Cortex of kidney (tissue), 1 donor: Measurements from ENCODE around the gene MKLN1.
"Not testable (repeated sequence)": the region's sequence is repeated elsewhere in the genome, so short reads cannot be mapped to it uniquely, and the experiment has no call there.

Source experiments
- DNase-seq: peaks from one replicate; lab custom pipeline; 2025; lab: John Stamatoyannopoulos, UW

Gene MKLN1

GRCh38 chr7:131312838-131313237 lies 14.8 kb upstream of the MKLN1 start:
- no peak for DNase-seq

GRCh38 chr7:131320603-131321002 lies 7.1 kb upstream of the MKLN1 start:
- DNase-seq, result no peak

GRCh38 chr7:131321656-131322055 lies 6.0 kb upstream of the MKLN1 start:
- DNase-seq, result no peak

- no peak for DNase-seq
Observed at GRCh38 chr7:131322061-131322460, 5.6 kb upstream of the MKLN1 start.

GRCh38 chr7:131322861-131323260 lies 4.8 kb upstream of the MKLN1 start:
- no peak for DNase-seq

- DNase-seq, result no peak
Observed at GRCh38 chr7:131325179-131325840, 2.4 kb upstream of the MKLN1 start.

GRCh38 chr7:131326576-131326975 lies 1.1 kb upstream of the MKLN1 start:
- DNase-seq, result no peak

- DNase-seq, result no peak
Observed at GRCh38 chr7:131327049-131327625, 539 bp upstream of the MKLN1 start.

GRCh38 chr7:131328377-131329175 lies 900 bp downstream of the MKLN1 start:
- no peak for DNase-seq

GRCh38 chr7:131329176-131329570 lies 1.5 kb downstream of the MKLN1 start:
- no peak for DNase-seq

- DNase-seq, result no peak
Observed at GRCh38 chr7:131330299-131330698, 2.6 kb downstream of the MKLN1 start.

- DNase-seq, result no peak
Observed at GRCh38 chr7:131331806-131332205, 4.1 kb downstream of the MKLN1 start.

GRCh38 chr7:131332729-131333128 lies 5.1 kb downstream of the MKLN1 start:
- not testable (repeated sequence) for DNase-seq

- no peak for DNase-seq
Observed at GRCh38 chr7:131335639-131336381, 8.1 kb downstream of the MKLN1 start.

GRCh38 chr7:131336956-131337355 lies 9.3 kb downstream of the MKLN1 start:
- DNase-seq, result no peak

GRCh38 chr7:131338173-131338572 lies 10.5 kb downstream of the MKLN1 start:
- no peak for DNase-seq

GRCh38 chr7:131338691-131339390 lies 11.2 kb downstream of the MKLN1 start:
- DNase-seq, result no peak

- DNase-seq, result no peak
Observed at GRCh38 chr7:131341690-131342089, 14.0 kb downstream of the MKLN1 start.

- DNase-seq, result no peak
Observed at GRCh38 chr7:131342864-131343442, 15.3 kb downstream of the MKLN1 start.

- no peak for DNase-seq
Observed at GRCh38 chr7:131346885-131347592, 19.4 kb downstream of the MKLN1 start.

GRCh38 chr7:131352032-131352431 lies 24.4 kb downstream of the MKLN1 start:
- no peak for DNase-seq
